HG03196 (cell line): ENCODE data around the gene IFT43.
A peak's percentile ranks its signal among the peaks of the same experiment; 100 is the strongest.

Source experiments
- ATAC-seq: cut with Tn5 transposase; IDR thresholded peaks from one replicate; pipeline ENCODE4 v1.9.1; 2021; ENCODE audit not compliant: unreplicated experiment

IFT43 gene

GRCh38 chr14:75979648-75980565, 5.7 kb upstream of the IFT43 start:
- ATAC-seq = no peak

GRCh38 chr14:75980856-75981255, 4.7 kb upstream of the IFT43 start:
- ATAC-seq = no peak

- peak; percentile 46 for ATAC-seq
These were observed 3.9 kb upstream of the IFT43 start, which contains the start of gene TGFB3 for GRCh38 chr14:75981426-75982265. Gene TGFB3, minus strand, starts transcription at chr14:75981995. Its CDS starts 1,102 bp downstream, at chr14:75980893.

GRCh38 chr14:75982266-75983018, 3.1 kb upstream of the IFT43 start:
- ATAC-seq = peak; percentile 44

DNA sequence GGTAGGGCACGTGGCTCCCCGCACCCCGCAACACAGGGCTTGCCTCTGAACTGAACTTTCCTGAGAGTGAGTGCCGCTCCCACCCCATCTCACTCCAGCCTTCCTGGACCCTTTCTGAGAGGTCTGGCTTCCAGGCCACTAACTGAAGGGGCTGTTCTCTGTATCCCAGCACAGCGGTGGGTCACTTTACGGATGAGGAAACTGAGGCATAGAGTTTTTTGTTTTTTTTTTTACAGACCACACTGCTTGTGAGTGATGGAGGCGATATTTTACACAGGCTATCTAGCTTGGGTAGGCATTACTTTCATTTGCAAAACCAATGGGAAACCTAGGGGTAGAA, 2.6 kb upstream of the IFT43 start:
- no peak for ATAC-seq

GRCh38 chr14:75984674-75985073, 889 bp upstream of the IFT43 start:
- ATAC-seq = no peak

- no peak for ATAC-seq
These were observed 839 bp downstream of the IFT43 start for GRCh38 chr14:75986439-75986765.

GRCh38 chr14:75987201-75987970, 1.8 kb downstream of the IFT43 start:
- no peak for ATAC-seq

- ATAC-seq = no peak
These were observed 3.6 kb downstream of the IFT43 start for GRCh38 chr14:75989134-75989533.

DNA sequence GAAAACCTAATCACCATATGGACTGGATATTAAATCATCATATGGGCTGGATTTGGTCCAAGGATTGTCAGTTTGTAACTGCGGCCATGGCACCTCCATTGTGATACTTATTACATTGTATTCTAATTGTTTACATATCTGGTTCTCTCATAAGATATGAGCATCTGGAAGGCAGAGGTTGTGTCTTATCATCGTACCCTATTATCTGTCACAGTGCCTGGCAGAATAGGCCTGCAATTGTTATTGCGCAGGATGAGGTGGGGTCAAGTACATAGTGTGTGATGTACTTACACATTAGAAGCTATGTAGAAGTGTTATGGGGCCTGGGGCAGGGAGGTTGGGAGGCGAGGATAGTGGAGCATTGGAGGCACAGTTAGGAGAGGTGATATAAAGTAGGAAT, 4.7 kb downstream of the IFT43 start:
- no peak for ATAC-seq

GRCh38 chr14:75991753-75992152, 6.2 kb downstream of the IFT43 start:
- ATAC-seq = no peak

DNA sequence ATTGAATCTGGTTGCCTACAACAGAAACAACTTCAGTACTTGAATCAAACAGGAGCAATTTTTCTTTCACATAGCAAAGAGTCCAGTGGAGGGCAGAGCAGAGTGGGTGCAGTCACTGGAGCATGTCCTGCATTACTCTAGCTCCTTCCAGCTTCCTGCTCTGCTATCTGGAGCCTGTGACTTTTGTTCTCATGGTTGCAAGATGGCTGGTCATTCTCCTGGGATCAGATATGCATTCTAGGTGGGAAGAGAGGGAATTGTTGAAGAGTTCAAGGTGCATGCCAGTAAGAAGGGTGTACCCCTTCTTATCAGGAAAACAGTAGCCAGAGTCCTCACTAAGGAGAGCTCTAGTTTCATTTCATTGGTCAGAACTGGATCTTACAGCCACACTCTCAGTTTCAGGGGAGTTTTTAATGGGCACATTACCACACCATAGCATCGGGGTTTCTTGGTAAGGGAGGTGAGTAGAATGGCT, 8.0 kb downstream of the IFT43 start:
- ATAC-seq = peak; percentile 79

DNA sequence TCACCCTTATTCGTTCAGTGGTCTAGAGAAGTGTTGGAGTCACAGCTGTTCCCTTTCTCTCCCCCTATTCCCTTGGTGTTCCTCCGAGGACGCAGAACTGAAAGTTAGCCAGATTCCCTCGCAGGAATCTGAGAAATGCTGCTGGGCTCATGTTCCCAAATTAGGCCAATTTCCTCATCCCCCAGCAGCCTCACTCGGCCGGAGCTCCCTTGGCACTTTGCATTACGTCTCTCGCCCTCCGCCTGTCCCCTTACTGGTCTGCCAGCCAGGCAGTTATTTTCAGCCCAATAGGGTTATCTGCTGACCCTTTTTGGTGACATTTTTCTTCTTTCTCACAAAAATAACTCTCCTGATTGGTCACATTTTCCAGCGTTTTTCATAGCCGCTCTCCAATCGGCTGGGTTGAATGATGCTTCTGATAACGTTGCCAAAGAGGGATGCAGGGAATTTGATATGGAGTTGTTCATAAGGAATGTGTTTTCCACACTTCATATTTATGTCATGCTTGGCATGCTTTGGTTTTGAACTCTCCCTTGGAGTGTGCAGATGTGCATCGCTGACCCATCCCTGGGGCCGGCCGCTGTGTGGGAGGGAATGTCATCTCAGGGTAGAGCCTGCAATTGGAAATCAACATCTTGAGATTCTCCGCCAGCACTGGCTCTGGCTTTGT, 9.9 kb downstream of the IFT43 start:
- ATAC-seq = no peak

DNA sequence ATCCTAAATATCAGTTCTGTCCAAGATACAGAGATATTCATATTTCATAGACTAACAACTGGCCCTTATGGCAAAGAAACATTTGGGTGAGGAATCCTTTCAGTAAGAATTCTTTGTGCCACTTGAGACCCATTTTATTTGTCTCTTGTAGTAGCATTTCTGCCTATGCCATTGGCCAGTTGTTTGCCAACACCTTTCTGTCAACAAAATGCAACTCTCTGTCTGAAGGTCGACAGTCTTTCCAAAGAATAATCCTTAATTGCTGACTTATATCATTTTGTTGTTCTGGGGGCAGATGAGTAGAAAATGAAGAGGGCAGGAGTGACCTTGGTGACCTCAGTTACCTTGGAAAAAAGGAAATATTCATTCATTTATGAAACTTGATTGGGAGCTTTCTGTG, 10.9 kb downstream of the IFT43 start:
- no peak for ATAC-seq

DNA sequence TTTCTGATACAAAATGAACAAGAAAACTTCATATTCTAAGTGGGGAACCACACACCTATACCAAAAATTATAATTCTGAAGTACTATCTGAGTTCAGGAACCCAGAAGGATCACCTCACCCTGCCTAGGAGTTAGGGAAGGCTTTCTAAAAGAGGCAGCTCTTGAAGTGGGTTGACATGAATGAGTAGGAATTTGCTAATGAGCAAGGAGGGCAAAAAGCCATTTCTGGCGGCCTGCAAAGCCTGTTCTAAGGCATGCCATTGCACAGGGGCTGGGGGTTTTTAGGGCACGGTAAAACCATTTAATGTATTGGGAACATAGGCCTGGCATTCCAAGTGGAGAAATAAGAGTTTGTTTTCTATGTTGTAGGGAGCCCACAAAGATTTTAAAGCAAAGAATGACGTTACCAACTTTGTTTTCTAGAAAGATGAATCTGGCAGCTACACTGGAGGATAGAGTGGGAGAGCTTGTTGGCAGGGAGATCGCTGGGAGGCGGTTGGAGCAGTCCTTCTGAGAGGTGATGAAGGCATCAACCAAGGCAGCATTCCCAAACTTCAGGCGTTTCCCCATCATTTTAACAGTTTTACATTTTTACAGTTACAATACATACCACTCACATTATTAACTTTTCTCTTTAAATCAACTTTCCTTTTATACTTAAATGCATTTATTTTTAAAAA, 14.1 kb downstream of the IFT43 start:
- ATAC-seq = no peak

GRCh38 chr14:76002383-76002782, 16.8 kb downstream of the IFT43 start:
- no peak for ATAC-seq

- no peak for ATAC-seq
These were observed 20.7 kb downstream of the IFT43 start for GRCh38 chr14:76006253-76006652.

GRCh38 chr14:76007379-76007778, 21.8 kb downstream of the IFT43 start:
- no peak for ATAC-seq

- ATAC-seq = no peak
These were observed 22.3 kb downstream of the IFT43 start for GRCh38 chr14:76007852-76008251.
